Natural killer cell (primary cell): ENCODE measurements around the gene SLC15A1. TPM values are rescaled to one million over a fixed set of nuclear protein-coding genes. Genes with fewer than 3 reads are reported as not detected.

Experiments used
- ATAC-seq, 3 donors: fragments of 150-1000 bp in 2 of 3; fragments of 200-7000 bp in 1 of 3; cut with Tn5 transposase; 1 replicate in 1 of 3; 2 replicates in 2 of 3; pipeline ENCODE4 v1.10.0; 2021; ENCODE audit warnings: mild to moderate bottlenecking in 2 of 3, moderate library complexity in 2 of 3
- DNase-seq, 2 donors: peaks; one replicate each; pipeline versions ENCODE4 v3.0.0 to v3.0.0-alpha.2; 2013 to 2021; ENCODE audit warnings: mixed read lengths in 1 of 2
- H3K27ac ChIP-seq: one replicate; pipeline ENCODE4 v1.5.1; 2013; ENCODE audit warnings: mild to moderate bottlenecking, low read length
- H3K27me3 ChIP-seq: one replicate; pipeline ENCODE4 v1.6.1; 2013; ENCODE audit warnings: low read length; ENCODE audit not compliant: control insufficient read depth, insufficient read depth
- H3K36me3 ChIP-seq: one replicate; pipeline ENCODE4 v1.6.1; 2013; ENCODE audit warnings: low read length; ENCODE audit not compliant: control insufficient read depth, insufficient read depth
- H3K4me1 ChIP-seq: one replicate; pipeline ENCODE4 v1.6.1; 2013; ENCODE audit warnings: low read length; ENCODE audit not compliant: control insufficient read depth, insufficient read depth
- H3K4me3 ChIP-seq: one replicate; pipeline ENCODE4 v1.5.1; 2013; ENCODE audit warnings: low read length
- H3K9me3 ChIP-seq: one replicate; pipeline ENCODE4 v1.6.1; 2013; ENCODE audit warnings: low read length; ENCODE audit not compliant: control insufficient read depth, insufficient read depth
- H3K27ac Mint-ChIP-seq, 2 donors: one replicate each; pipeline ENCODE4 v1.8.0; 2022; ENCODE audit warnings: mild to moderate bottlenecking in 2 of 2, mixed read lengths in 2 of 2, moderate library complexity in 1 of 2
- H3K27me3 Mint-ChIP-seq, 2 donors: one replicate each; pipeline ENCODE4 v1.8.0; 2022; ENCODE audit warnings: low read depth in 2 of 2, mixed read lengths in 2 of 2
- H3K36me3 Mint-ChIP-seq: one replicate; pipeline ENCODE4 v1.8.0; 2022; ENCODE audit warnings: mixed read lengths
- H3K4me1 Mint-ChIP-seq, 2 donors: one replicate each; pipeline ENCODE4 v1.8.0; 2022; ENCODE audit warnings: mixed read lengths in 2 of 2
- H3K4me3 Mint-ChIP-seq: one replicate; pipeline ENCODE4 v1.8.0; 2022; ENCODE audit warnings: mild to moderate bottlenecking, moderate library complexity, mixed read lengths
- H3K9me3 Mint-ChIP-seq, 2 donors: one replicate each; pipeline ENCODE4 v1.8.0; 2022; ENCODE audit warnings: mixed read lengths in 2 of 2
- WGBS: methylation state at CpG from one replicate; pipeline ENCODE4 v1.1.7; 2013; ENCODE audit warnings: missing lambda C conversion rate; ENCODE audit not compliant: insufficient coverage; 5-methylcytosine and 5-hydroxymethylcytosine counted together
- intact Hi-C: fragments of 100-400 bp; cut with micrococcal nuclease; formaldehyde crosslinking; loops from one replicate; pipeline ENCODE4 v1.14.2; 2022
- total RNA-seq, 4 donors: library from RNA; stranded (reverse); fragments of 120-200 nt in 1 of 4; gene quantifications; one replicate each; pipeline versions ENCODE4 v1.2.3 to v1.2.4, GENCODE V29; 2013 to 2022
- TF ChIP-seq, protein P1 (sequence below): fragments of 200-600 bp; IDR thresholded peaks from one replicate; pipeline ENCODE4 v1.8.0; 2022; ENCODE audit warnings: antibody characterized with exemption

SLC15A1 gene
- total RNA-seq, 3 donors from 2014 or later (not counting 1 experiment from before 2014, with no cell fraction given) = not detected

- Mint-ChIP-seq H3K27ac (no peak overlapping the region), H3K4me1 (no peaks in the 10 kb centered on the region), H3K27me3 (peaks cover 10 to 30% of the 10 kb centered on the region in 2 donors), H3K9me3 (no peaks in the 10 kb centered on the region), H3K4me3 (no peak overlapping the region), H3K36me3 (no peaks in the 10 kb centered on the region)
- H3K27ac ChIP-seq = no peak overlapping the region
- WGBS = 80% methylated on average over 4 of the region's 7 CpGs
- H3K9me3 ChIP-seq = no peaks in the 10 kb centered on the region
- no peak overlapping the region for H3K4me3 ChIP-seq
- TF ChIP-seq, protein P1, sequence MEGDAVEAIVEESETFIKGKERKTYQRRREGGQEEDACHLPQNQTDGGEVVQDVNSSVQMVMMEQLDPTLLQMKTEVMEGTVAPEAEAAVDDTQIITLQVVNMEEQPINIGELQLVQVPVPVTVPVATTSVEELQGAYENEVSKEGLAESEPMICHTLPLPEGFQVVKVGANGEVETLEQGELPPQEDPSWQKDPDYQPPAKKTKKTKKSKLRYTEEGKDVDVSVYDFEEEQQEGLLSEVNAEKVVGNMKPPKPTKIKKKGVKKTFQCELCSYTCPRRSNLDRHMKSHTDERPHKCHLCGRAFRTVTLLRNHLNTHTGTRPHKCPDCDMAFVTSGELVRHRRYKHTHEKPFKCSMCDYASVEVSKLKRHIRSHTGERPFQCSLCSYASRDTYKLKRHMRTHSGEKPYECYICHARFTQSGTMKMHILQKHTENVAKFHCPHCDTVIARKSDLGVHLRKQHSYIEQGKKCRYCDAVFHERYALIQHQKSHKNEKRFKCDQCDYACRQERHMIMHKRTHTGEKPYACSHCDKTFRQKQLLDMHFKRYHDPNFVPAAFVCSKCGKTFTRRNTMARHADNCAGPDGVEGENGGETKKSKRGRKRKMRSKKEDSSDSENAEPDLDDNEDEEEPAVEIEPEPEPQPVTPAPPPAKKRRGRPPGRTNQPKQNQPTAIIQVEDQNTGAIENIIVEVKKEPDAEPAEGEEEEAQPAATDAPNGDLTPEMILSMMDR = no peak
- no peak for ATAC-seq
- no peaks in the 10 kb centered on the region for H3K4me1 ChIP-seq
- peaks cover 1% of the 10 kb centered on the region for H3K27me3 ChIP-seq
- intact Hi-C loops = no loop called here
- DNase-seq = no peak
- no peaks in the 10 kb centered on the region for H3K36me3 ChIP-seq
Observed at GRCh38 chr13:98707281-98707999, 45.0 kb downstream of the SLC15A1 start.

DNA sequence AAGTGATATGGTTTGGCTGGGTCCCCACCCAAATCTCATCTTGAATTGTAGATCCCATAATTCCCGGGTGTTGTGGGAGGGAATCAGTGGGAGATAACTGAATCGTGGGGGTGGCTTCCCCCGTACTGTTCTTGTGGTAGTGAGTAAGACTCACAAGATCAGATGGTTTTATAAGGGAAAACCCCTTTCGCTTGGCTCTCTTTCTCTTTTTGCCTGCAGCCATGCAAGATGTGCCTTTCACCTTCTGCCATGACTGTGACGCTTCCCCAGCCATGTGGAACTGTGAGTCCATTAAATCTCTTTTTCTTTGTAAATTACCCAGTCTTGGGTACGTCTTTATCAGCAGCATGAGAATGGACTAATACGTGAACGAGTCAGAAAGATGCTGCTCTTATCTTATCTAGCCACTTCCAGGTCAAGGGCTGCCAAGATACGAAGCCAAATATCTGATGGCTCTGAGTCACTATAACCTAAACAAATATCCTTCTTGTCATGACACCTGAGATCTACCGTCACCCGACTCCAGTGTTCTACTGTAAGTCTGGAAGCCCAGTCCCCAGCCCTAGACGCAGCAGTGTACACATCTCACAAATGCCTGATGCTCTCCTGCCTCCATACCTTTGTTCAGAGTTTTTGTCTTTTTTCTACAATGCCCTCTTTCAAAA is 45.9 kb downstream of the SLC15A1 start:
- Mint-ChIP-seq H3K27me3 (peaks cover 13 to 28% of the 10 kb centered on the region in 2 donors), H3K9me3 (no peaks in the 10 kb centered on the region), H3K36me3 (no peaks in the 10 kb centered on the region), H3K27ac (no peak overlapping the region), H3K4me1 (no peaks in the 10 kb centered on the region), H3K4me3 (no peak overlapping the region)
- H3K9me3 ChIP-seq = no peaks in the 10 kb centered on the region
- no peaks in the 10 kb centered on the region for H3K36me3 ChIP-seq
- WGBS = 70% methylated on average over 12 of the region's 12 CpGs
- ATAC-seq (no peak), DNase-seq (no peak)
- TF ChIP-seq, protein P1 = no peak
- H3K4me3 ChIP-seq = no peak overlapping the region
- no peaks in the 10 kb centered on the region for H3K4me1 ChIP-seq
- intact Hi-C loops = no loop called here
- no peak overlapping the region for H3K27ac ChIP-seq
- H3K27me3 ChIP-seq = peaks cover 4% of the 10 kb centered on the region

DNA sequence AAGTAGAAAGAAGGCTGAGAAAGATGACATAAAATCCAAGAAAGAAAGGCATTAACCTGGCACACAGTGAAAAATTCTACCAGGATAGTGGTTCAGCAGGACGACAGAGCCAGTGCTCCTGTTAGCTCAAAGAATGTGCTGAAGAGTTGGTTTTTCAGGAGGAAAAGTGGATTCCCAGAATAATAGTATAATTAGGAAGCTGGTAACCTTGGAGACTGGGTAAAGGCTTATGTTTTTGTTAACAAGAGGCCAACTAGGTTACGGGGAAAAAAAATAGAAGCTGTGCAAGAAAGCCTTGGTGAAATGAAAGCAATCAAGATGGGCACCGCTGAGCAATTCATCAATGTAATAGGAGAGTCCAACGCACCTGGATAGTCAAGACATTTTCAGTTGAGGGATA is 54.7 kb downstream of the SLC15A1 start:
- no peaks in the 10 kb centered on the region for H3K36me3 ChIP-seq
- Mint-ChIP-seq H3K27ac (no peak overlapping the region), H3K36me3 (no peaks in the 10 kb centered on the region), H3K4me1 (no peaks in the 10 kb centered on the region), H3K9me3 (no peaks in the 10 kb centered on the region), H3K27me3 (peaks cover 20 to 30% of the 10 kb centered on the region in 2 donors), H3K4me3 (no peak overlapping the region)
- intact Hi-C loops = no loop called here
- H3K9me3 ChIP-seq = no peaks in the 10 kb centered on the region
- TF ChIP-seq, protein P1 = no peak
- H3K4me1 ChIP-seq = no peaks in the 10 kb centered on the region
- H3K27me3 ChIP-seq = peaks cover 7% of the 10 kb centered on the region
- H3K27ac ChIP-seq = no peak overlapping the region
- ATAC-seq = no peak
- WGBS = 84% methylated on average over 4 of the region's 4 CpGs
- H3K4me3 ChIP-seq = no peak overlapping the region
- DNase-seq = no peak
